ENCODE measurements around the gene CDC42EP3.
A peak's percentile ranks its signal among the peaks of the same experiment; 100 is the strongest.

Gene CDC42EP3

DNA sequence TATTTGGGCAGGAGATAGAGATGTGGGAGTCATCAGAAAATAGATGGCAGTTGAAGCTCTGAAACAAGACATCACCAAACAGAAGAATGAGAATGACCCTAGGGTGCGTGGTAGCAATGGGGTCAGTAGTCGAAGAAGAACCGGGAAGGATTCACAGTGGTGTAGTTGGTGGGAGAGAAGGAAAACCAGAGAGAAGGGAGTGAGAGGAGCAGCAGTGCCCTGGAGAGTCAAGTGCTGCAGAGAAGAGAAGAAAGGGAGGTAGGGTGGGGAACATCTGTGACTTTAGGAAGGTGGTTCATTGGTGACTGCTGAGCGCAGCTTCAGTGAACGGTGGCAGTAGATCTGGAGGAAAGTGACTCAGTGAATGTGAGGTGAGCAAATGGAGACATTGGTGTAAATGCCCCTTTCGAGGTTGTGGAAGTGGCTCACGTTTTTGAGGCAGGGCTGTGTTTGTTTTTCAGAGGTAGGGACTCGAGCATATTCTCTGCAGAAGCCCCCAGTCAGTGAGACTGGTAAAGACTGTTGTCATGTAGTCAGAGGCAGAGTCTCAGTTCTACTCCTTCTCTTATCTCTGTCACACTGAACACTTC lies 36.4 kb downstream of the CDC42EP3 start:
- no peak for TF ChIP-seq CTCF (IDR thresholded peaks at IDR 0.05)
- H3K9me3 Mint-ChIP-seq, result no peaks in the 10 kb centered on the region
- H3K27ac Mint-ChIP-seq, result peak overlapping the region; percentile 19
- H3K27me3 Mint-ChIP-seq (ENCODE audit: low read depth, poor library complexity), result no peaks in the 10 kb centered on the region
- no peak overlapping the region for H3K4me3 Mint-ChIP-seq
- H3K4me1 Mint-ChIP-seq, result no peaks in the 10 kb centered on the region
- no peaks in the 10 kb centered on the region for H3K36me3 Mint-ChIP-seq (ENCODE audit: low read depth)
- DNase-seq, result no peak

- Mint-ChIP-seq H3K27me3 (ENCODE audit: low read depth, poor library complexity) (no peaks in the 10 kb centered on the region), H3K27ac (no peak overlapping the region), H3K4me3 (no peak overlapping the region), H3K9me3 (no peaks in the 10 kb centered on the region), H3K36me3 (ENCODE audit: low read depth) (no peaks in the 10 kb centered on the region), H3K4me1 (no peaks in the 10 kb centered on the region)
- no peak for TF ChIP-seq CTCF (IDR thresholded peaks at IDR 0.05)
- no peak for DNase-seq
Measured at GRCh38 chr2:37633845-37634244, 37.6 kb downstream of the CDC42EP3 start.

GRCh38 chr2:37633234-37633633 lies 38.2 kb downstream of the CDC42EP3 start:
- no peak for TF ChIP-seq CTCF (IDR thresholded peaks at IDR 0.05)
- Mint-ChIP-seq H3K4me1 (no peaks in the 10 kb centered on the region), H3K9me3 (no peaks in the 10 kb centered on the region), H3K27ac (no peak overlapping the region), H3K4me3 (no peak overlapping the region), H3K27me3 (ENCODE audit: low read depth, poor library complexity) (no peaks in the 10 kb centered on the region), H3K36me3 (ENCODE audit: low read depth) (no peaks in the 10 kb centered on the region)
- no peak for DNase-seq

GRCh38 chr2:37632310-37632709 lies 39.1 kb downstream of the CDC42EP3 start:
- TF ChIP-seq CTCF (IDR thresholded peaks at IDR 0.05), result no peak
- H3K4me1 Mint-ChIP-seq, result no peaks in the 10 kb centered on the region
- H3K27me3 Mint-ChIP-seq (ENCODE audit: low read depth, poor library complexity), result no peaks in the 10 kb centered on the region
- peak overlapping the region; percentile 6 for H3K27ac Mint-ChIP-seq
- no peak for DNase-seq
- H3K4me3 Mint-ChIP-seq, result no peak overlapping the region
- no peaks in the 10 kb centered on the region for H3K36me3 Mint-ChIP-seq (ENCODE audit: low read depth)
- H3K9me3 Mint-ChIP-seq, result no peaks in the 10 kb centered on the region

GRCh38 chr2:37631698-37632097 lies 39.7 kb downstream of the CDC42EP3 start:
- Mint-ChIP-seq H3K9me3 (no peaks in the 10 kb centered on the region), H3K27ac (no peak overlapping the region), H3K36me3 (ENCODE audit: low read depth) (no peaks in the 10 kb centered on the region), H3K27me3 (ENCODE audit: low read depth, poor library complexity) (no peaks in the 10 kb centered on the region), H3K4me1 (no peaks in the 10 kb centered on the region), H3K4me3 (no peak overlapping the region)
- no peak for DNase-seq
- TF ChIP-seq CTCF (IDR thresholded peaks at IDR 0.05), result no peak

DNA sequence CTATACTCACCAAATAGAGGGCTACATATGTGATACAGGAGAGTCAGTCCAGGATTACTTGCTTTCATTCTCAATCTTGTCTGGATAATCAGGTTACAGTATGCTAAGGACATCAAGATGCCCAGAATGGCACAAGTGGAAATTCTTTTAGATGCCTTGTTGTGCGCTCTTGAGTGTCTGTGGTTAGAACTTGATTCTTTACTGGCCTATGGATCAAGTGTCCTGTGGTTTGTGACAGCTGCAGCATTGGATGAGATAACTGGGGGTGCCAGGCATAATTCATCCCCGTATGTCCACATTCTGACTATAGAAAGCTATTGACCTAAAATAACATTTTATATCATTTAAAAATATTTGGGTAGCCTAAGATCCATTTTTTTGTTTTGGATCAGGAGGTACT lies 40.1 kb downstream of the CDC42EP3 start:
- no peak for DNase-seq
- no peaks in the 10 kb centered on the region for H3K36me3 Mint-ChIP-seq (ENCODE audit: low read depth)
- no peaks in the 10 kb centered on the region for H3K27me3 Mint-ChIP-seq (ENCODE audit: low read depth, poor library complexity)
- no peaks in the 10 kb centered on the region for H3K4me1 Mint-ChIP-seq
- no peak overlapping the region for H3K4me3 Mint-ChIP-seq
- H3K9me3 Mint-ChIP-seq, result no peaks in the 10 kb centered on the region
- no peak for TF ChIP-seq CTCF (IDR thresholded peaks at IDR 0.05)
- no peak overlapping the region for H3K27ac Mint-ChIP-seq
